DMS79 (cell line): ENCODE results near the gene SLIT1.
A peak's percentile ranks its signal among the peaks of the same experiment; 100 is the strongest.

Source experiments
- DNase-seq: peaks from one replicate; lab custom pipeline; 2025; lab: John Stamatoyannopoulos, UW

Gene SLIT1

GRCh38 chr10:97063271-97063982 lies 122.3 kb downstream of the SLIT1 start:
- no peak for DNase-seq

- DNase-seq: no peak
These were observed 123.3 kb downstream of the SLIT1 start for GRCh38 chr10:97062456-97062855.

- DNase-seq: no peak
These were observed 123.7 kb downstream of the SLIT1 start for GRCh38 chr10:97062046-97062445.

GRCh38 chr10:97061423-97061822 lies 124.3 kb downstream of the SLIT1 start:
- no peak for DNase-seq

GRCh38 chr10:97060441-97061084 lies 125.2 kb downstream of the SLIT1 start:
- no peak for DNase-seq

GRCh38 chr10:97059872-97060205 lies 125.9 kb downstream of the SLIT1 start:
- no peak for DNase-seq

GRCh38 chr10:97059006-97059871 lies 126.5 kb downstream of the SLIT1 start:
- no peak for DNase-seq

- no peak for DNase-seq
These were observed 127.2 kb downstream of the SLIT1 start for GRCh38 chr10:97058521-97058920.

GRCh38 chr10:97057491-97058235 lies 128.1 kb downstream of the SLIT1 start:
- no peak for DNase-seq

GRCh38 chr10:97056003-97056630 lies 129.6 kb downstream of the SLIT1 start:
- DNase-seq: no peak

GRCh38 chr10:97053276-97053675 lies 132.5 kb downstream of the SLIT1 start:
- DNase-seq: no peak

- DNase-seq: no peak
These were observed 134.7 kb downstream of the SLIT1 start for GRCh38 chr10:97050956-97051496.

- no peak for DNase-seq
These were observed 135.5 kb downstream of the SLIT1 start for GRCh38 chr10:97050205-97050745.

GRCh38 chr10:97049670-97050069 lies 136.1 kb downstream of the SLIT1 start:
- no peak for DNase-seq

- peak; percentile 66 for DNase-seq
These were observed 136.9 kb downstream of the SLIT1 start for GRCh38 chr10:97048649-97049427.

GRCh38 chr10:97047788-97048187 lies 138.0 kb downstream of the SLIT1 start:
- no peak for DNase-seq

- no peak for DNase-seq
These were observed 138.5 kb downstream of the SLIT1 start for GRCh38 chr10:97047083-97047736.

- DNase-seq: no peak
These were observed 139.2 kb downstream of the SLIT1 start for GRCh38 chr10:97046456-97047082.

GRCh38 chr10:97043563-97043855 lies 142.2 kb downstream of the SLIT1 start:
- DNase-seq: no peak
